BLaER1 (cell line): ENCODE results near the gene ADAM22.

ENCODE experiments used
- H3K27ac ChIP-seq: shearing (Covaris generic); formaldehyde crosslinking; 2 replicates; pipeline ENCODE4 v1.8.1; 2022
- H3K27me3 ChIP-seq: shearing (Covaris generic); formaldehyde crosslinking; 2 replicates; pipeline ENCODE4 v1.8.1; 2022
- H3K36me3 ChIP-seq: shearing (Covaris generic); formaldehyde crosslinking; 2 replicates; pipeline ENCODE4 v1.8.1; 2022
- H3K4me1 ChIP-seq: shearing (Covaris generic); formaldehyde crosslinking; 2 replicates; pipeline ENCODE4 v1.8.1; 2022
- H3K4me2 ChIP-seq: shearing (Covaris generic); formaldehyde crosslinking; 2 replicates; pipeline ENCODE4 v1.8.1; 2022
- H3K4me3 ChIP-seq: shearing (Covaris generic); formaldehyde crosslinking; 2 replicates; pipeline ENCODE4 v1.8.1; 2022
- H3K9ac ChIP-seq: shearing (Covaris generic); formaldehyde crosslinking; 2 replicates; pipeline ENCODE4 v1.8.1; 2022
- H3K9me3 ChIP-seq: shearing (Covaris generic); formaldehyde crosslinking; 2 replicates; pipeline ENCODE4 v1.8.1; 2022
- H4K20me1 ChIP-seq: shearing (Covaris generic); formaldehyde crosslinking; 2 replicates; pipeline ENCODE4 v1.8.1; 2022
- Cebpa-rat ChIP-seq: shearing (Covaris generic); IDR thresholded peaks from 2 replicates; pipeline ENCODE4 v1.8.1; 2022

The ADAM22 gene

GRCh38 chr7:88216276-88216675 is 282.2 kb downstream of the ADAM22 start:
- Histone ChIP-seq H4K20me1 (peaks cover 56% of the 10 kb centered on the region), H3K36me3 (peaks cover 57% of the 10 kb centered on the region), H3K4me3 (no peak overlapping the region), H3K9me3 (no peaks in the 10 kb centered on the region), H3K4me2 (no peak overlapping the region), H3K27me3 (no peaks in the 10 kb centered on the region), H3K27ac (no peak overlapping the region), H3K4me1 (peaks cover 20% of the 10 kb centered on the region), H3K9ac (no peak overlapping the region)
- TF ChIP-seq Cebpa-rat: no peak

DNA sequence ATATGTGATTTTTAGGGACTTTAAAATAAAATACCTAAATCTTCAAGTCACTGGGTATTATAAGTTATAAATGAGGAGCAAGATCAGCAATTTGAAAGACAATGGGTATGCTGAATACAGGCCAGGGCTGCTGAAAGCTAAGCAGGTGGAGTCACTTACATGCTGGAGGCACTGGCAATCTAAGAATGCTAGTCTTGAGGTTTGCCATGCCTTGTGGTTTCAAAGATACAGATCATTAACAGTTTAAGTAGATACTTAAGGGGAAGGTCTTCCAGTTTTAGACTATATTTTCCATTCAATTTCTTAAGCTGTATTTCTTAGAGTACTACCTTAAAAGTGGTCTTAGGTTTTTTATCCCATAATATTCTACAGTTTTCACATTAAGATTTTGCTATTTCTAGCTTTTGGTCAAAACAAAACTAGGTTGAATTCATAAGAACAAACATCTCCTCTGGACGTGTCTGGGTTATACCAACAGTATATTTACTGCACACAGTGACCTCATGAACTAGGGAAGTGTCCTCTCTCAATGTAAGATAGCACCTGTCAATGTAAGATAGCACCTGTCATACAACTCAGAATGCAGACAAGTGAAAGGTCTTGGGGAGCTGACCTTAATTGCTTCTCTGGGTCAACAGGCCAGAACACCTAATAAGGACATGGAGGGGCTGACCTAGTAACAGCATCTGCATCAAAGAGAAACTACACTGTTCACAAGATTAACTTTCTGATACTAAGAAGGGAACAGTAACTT is 283.8 kb downstream of the ADAM22 start:
- Histone ChIP-seq H3K9me3 (no peaks in the 10 kb centered on the region), H4K20me1 (peaks cover 40% of the 10 kb centered on the region), H3K4me1 (peaks cover 20% of the 10 kb centered on the region), H3K4me2 (peak overlapping the region; percentile 88), H3K27me3 (no peaks in the 10 kb centered on the region), H3K4me3 (peak overlapping the region; percentile 91), H3K36me3 (peaks cover 41% of the 10 kb centered on the region), H3K9ac (peak overlapping the region; percentile 93), H3K27ac (peak overlapping the region; percentile 94; the same call in 1 of the 2 replicates)
- no peak for TF ChIP-seq Cebpa-rat

GRCh38 chr7:88218429-88218745 is 284.3 kb downstream of the ADAM22 start:
- peaks cover 20% of the 10 kb centered on the region for H3K4me1 ChIP-seq
- H3K27me3 ChIP-seq: no peaks in the 10 kb centered on the region
- H3K36me3 ChIP-seq: peaks cover 36% of the 10 kb centered on the region
- H3K4me2 ChIP-seq: peak overlapping the region; percentile 88
- H3K9ac ChIP-seq: peak overlapping the region; percentile 93
- peaks cover 35% of the 10 kb centered on the region for H4K20me1 ChIP-seq
- peak overlapping the region; percentile 94 for H3K27ac ChIP-seq
- H3K9me3 ChIP-seq: no peaks in the 10 kb centered on the region
- TF ChIP-seq Cebpa-rat: no peak
- H3K4me3 ChIP-seq: peak overlapping the region; percentile 91

- TF ChIP-seq Cebpa-rat: no peak
- H3K27me3 ChIP-seq: no peaks in the 10 kb centered on the region
- H3K4me2 ChIP-seq: peak overlapping the region; percentile 88
Measured at GRCh38 chr7:88218836-88219605, 285.0 kb downstream of the ADAM22 start.

GRCh38 chr7:88219781-88220747 is 286.0 kb downstream of the ADAM22 start, which contains the start of gene SRI:
Gene SRI (minus strand): TSS chr7:88220038. CDS start chr7:88220026, 12 bp downstream.
- no peaks in the 10 kb centered on the region for H3K9me3 ChIP-seq
- peak within 1 kb of the TSS; percentile 93 for H3K9ac ChIP-seq
- no peaks in the 10 kb centered on the region for H3K27me3 ChIP-seq
- TF ChIP-seq Cebpa-rat: no peak
- H4K20me1 ChIP-seq: peaks cover 32% of the 10 kb centered on the region
- H3K4me1 ChIP-seq: peaks cover 20% of the 10 kb centered on the region
- H3K27ac ChIP-seq: peak within 1 kb of the TSS; percentile 94
- peak within 1 kb of the TSS; percentile 88 for H3K4me2 ChIP-seq
- H3K4me3 ChIP-seq: peak within 1 kb of the TSS; percentile 91
- H3K36me3 ChIP-seq: peaks cover 22% of the 10 kb centered on the region

More at GRCh38 chr7:88218836-88219605, 285.0 kb downstream of the ADAM22 start:
- Histone ChIP-seq H3K27ac (peak overlapping the region; percentile 94), H4K20me1 (peaks cover 32% of the 10 kb centered on the region), H3K4me3 (peak overlapping the region; percentile 91), H3K9me3 (no peaks in the 10 kb centered on the region), H3K4me1 (peaks cover 20% of the 10 kb centered on the region), H3K36me3 (peaks cover 30% of the 10 kb centered on the region), H3K9ac (peak overlapping the region; percentile 93)

DNA sequence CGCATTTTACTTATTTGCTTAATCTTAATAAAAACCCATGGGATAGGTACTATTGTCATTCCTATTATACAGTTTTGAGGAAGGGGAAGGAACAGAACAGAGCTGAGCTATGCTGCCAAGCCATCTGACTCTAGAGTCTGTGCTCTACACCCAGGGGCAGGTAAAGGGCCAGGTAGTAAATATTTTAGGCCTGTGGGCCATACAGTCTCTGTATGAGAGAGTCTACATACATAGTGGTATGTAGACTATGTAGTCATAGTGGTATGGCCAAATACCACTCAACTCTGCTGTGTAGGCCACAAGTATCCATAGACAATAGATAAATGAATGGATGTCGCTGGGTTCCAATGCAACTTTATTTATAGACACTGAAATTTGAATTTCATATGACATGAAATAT is 289.2 kb downstream of the ADAM22 start:
- no peak overlapping the region for H3K27ac ChIP-seq
- peaks cover 6% of the 10 kb centered on the region for H4K20me1 ChIP-seq
- TF ChIP-seq Cebpa-rat: no peak
- no peaks in the 10 kb centered on the region for H3K9me3 ChIP-seq
- H3K4me2 ChIP-seq: no peak overlapping the region
- no peak overlapping the region for H3K4me3 ChIP-seq
- peaks cover 11% of the 10 kb centered on the region for H3K4me1 ChIP-seq
- no peaks in the 10 kb centered on the region for H3K36me3 ChIP-seq
- no peaks in the 10 kb centered on the region for H3K27me3 ChIP-seq
- H3K9ac ChIP-seq: no peak overlapping the region

DNA sequence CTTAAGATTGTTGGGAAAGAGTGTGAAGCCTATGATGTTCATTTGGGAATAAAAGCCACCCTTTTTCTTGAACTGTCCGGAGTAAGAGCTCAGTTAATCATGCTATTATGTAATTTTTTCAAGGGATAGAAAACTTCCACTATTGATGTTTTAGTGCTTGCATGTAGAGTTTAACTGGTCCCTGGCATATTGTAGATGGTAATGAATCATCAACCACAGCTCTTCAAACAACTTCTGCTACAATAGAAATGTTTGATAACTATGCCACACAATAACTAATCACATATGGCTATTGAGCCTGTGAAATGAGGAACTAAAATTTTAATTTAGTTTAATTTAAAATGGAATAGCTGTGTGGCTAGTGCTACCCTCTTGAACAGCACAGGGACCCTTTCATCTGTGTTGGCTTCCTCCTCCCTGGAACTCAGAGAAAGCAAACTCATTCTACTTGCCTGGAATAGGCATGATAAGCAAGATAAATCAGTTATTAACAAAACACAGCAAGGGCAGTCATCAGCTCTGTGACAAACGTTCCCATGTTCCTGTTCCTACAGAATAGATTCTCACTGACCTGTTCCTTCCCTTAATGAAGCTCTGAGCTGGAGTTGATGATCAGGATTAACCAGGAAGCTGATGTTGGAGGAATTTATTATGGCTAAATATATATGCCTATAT is 290.7 kb downstream of the ADAM22 start:
- H3K4me1 ChIP-seq: peaks cover 9% of the 10 kb centered on the region
- no peaks in the 10 kb centered on the region for H3K27me3 ChIP-seq
- H3K4me2 ChIP-seq: no peak overlapping the region
- no peaks in the 10 kb centered on the region for H4K20me1 ChIP-seq
- peaks cover 4% of the 10 kb centered on the region; the same call in 1 of the 2 replicates for H3K9me3 ChIP-seq
- no peak overlapping the region for H3K9ac ChIP-seq
- H3K27ac ChIP-seq: no peak overlapping the region
- no peaks in the 10 kb centered on the region for H3K36me3 ChIP-seq
- H3K4me3 ChIP-seq: no peak overlapping the region
- no peak for TF ChIP-seq Cebpa-rat

DNA sequence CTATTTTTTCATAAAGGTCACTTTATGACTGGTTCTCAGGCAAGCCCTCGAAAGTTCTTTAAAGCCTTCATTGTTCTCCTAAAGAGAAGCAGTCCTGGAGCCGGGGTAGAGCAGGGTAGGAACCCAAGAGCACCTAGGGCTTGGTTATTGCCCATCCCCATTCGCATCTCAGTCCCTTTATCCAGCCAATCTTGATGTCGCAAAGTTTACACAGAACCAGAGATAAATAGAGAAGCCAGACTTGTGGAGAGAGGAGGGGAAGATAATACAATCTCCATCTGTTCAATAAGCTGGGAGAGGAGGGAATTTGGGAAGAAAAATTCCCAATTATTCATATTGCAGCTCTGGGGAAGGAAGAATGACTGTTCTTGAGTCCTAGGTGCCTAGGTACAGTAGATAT is 292.1 kb downstream of the ADAM22 start:
- Histone ChIP-seq H3K27me3 (no peaks in the 10 kb centered on the region), H3K9ac (no peak overlapping the region), H3K27ac (no peak overlapping the region), H4K20me1 (no peaks in the 10 kb centered on the region), H3K36me3 (no peaks in the 10 kb centered on the region), H3K9me3 (peaks cover 4% of the 10 kb centered on the region; the same call in 1 of the 2 replicates), H3K4me3 (no peak overlapping the region), H3K4me2 (no peak overlapping the region), H3K4me1 (peaks cover 3% of the 10 kb centered on the region; the same call in 1 of the 2 replicates)
- TF ChIP-seq Cebpa-rat: no peak
